ENCODE measurements around the gene HERC6.

DNA sequence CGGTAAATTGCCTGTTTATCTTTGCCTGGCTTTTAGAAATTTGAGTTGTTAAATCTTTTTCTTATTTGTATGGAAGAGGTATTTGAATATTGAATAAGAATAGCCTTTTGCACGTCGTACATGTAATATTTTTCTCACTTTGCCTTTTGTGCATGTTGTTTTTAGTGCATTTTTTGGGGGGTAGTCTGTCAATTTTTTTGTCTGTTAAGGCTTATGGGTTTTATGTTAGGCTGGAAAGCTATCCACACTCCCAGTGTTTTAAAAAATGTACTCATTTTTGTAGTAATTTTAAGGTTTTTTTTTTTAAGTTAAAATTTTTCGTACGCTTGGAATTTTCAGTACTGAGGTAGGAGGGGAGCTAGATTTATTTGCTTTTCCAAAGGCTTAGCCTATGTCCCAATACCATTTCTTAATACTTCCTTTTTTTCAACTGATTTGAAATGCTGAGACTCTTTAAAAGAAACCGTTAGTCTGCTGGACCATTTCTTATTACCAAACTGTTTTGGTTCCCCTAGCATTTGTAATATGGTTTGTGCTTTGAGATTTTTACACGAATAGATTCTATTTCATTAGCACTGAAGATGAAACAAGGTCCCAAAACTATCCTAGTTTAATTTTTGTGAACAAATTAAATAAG is 79.6 kb downstream of the HERC6 start:
- no peak for TF ChIP-seq POLR2A (IDR thresholded peaks at IDR 0.05; ENCODE audit: extremely low read depth, insufficient read length)
- TF ChIP-seq, protein P1, sequence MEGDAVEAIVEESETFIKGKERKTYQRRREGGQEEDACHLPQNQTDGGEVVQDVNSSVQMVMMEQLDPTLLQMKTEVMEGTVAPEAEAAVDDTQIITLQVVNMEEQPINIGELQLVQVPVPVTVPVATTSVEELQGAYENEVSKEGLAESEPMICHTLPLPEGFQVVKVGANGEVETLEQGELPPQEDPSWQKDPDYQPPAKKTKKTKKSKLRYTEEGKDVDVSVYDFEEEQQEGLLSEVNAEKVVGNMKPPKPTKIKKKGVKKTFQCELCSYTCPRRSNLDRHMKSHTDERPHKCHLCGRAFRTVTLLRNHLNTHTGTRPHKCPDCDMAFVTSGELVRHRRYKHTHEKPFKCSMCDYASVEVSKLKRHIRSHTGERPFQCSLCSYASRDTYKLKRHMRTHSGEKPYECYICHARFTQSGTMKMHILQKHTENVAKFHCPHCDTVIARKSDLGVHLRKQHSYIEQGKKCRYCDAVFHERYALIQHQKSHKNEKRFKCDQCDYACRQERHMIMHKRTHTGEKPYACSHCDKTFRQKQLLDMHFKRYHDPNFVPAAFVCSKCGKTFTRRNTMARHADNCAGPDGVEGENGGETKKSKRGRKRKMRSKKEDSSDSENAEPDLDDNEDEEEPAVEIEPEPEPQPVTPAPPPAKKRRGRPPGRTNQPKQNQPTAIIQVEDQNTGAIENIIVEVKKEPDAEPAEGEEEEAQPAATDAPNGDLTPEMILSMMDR (IDR thresholded peaks at IDR 0.05; ENCODE audit: low read depth, low read length) = no peak
- TF ChIP-seq, protein P2, sequence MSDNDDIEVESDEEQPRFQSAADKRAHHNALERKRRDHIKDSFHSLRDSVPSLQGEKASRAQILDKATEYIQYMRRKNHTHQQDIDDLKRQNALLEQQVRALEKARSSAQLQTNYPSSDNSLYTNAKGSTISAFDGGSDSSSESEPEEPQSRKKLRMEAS (IDR thresholded peaks at IDR 0.05; ENCODE audit: low read depth, low read length) = no peak
